GM20000 (cell line): ENCODE measurements around the gene ZNF619.

Experiments used
- DNase-seq: peaks from one replicate; pipeline ENCODE4 v3.0.0; 2012; ENCODE audit warnings: low spot score
- CTCF ChIP-seq: IDR thresholded peaks from 2 replicates; pipeline ENCODE4 v1.5.1; 2012; ENCODE audit warnings: mild to moderate bottlenecking, control low read depth; ENCODE audit errors: extremely low read depth, missing control alignments

The ZNF619 gene

DNA sequence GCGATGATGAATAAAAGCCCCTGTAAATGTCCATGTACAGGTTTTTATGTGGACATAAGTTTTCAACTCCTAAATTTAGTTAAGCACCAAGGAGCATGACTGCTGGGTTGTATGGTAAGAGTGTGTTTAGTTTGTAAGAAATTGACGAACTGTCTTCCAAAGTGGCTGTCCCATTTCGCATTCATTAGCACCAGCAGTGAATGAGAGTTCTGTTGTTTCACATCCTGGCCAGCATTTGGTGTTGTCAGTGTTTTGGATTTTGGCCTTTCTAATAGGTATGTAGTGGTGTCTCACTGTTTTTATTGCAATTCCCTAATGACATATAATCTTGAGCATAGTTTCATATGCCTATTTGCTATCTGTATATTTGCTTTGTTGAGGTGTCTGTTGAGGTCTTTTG lies 51.5 kb downstream of the ZNF619 start:
- TF ChIP-seq CTCF = no peak

DNA sequence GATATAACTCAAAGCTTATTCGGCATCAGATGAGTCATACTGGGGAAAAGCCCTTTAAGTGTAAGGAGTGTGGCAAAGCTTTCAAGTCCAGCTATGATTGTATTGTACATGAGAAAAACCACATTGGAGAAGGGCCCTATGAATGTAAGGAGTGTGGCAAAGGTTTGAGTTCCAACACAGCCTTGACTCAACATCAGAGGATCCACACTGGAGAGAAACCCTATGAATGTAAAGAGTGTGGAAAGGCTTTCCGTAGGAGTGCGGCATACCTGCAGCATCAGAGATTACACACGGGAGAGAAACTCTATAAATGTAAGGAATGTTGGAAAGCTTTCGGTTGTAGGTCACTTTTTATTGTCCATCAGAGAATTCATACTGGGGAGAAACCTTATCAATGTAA lies 55.3 kb downstream of the ZNF619 start:
- no peak for DNase-seq

More for the DNA sequence above, 51.5 kb downstream of the ZNF619 start:
- DNase-seq = no peak

GRCh38 chr3:40534283-40534682 lies 57.4 kb downstream of the ZNF619 start:
- DNase-seq = no peak
- TF ChIP-seq CTCF = no peak

More for the DNA sequence above, 55.3 kb downstream of the ZNF619 start:
- TF ChIP-seq CTCF = no peak
